ENCODE results near the gene MAGEA12. TPM values are rescaled to one million over a fixed set of nuclear protein-coding genes. Genes with fewer than 3 reads are reported as not detected.
"Not testable (repeated sequence)": the region's sequence is repeated elsewhere in the genome, so short reads cannot be mapped to it uniquely, and the experiment has no call there.

MAGEA12 gene
- total and polyA plus RNA-seq, 12 donors, result not detected

- H3K27me3 ChIP-seq, result no peaks in the 10 kb centered on the region
- TF ChIP-seq POLR2A (IDR thresholded peaks at IDR 0.05) (no peak), CTCF (IDR thresholded peaks at IDR 0.05) (no peak)
- DNase-seq, result no peak
- no peaks in the 10 kb centered on the region for H3K9me3 ChIP-seq (replicated peaks in 1 of 3)
- no peak overlapping the region for H3K4me3 ChIP-seq
- no peaks in the 10 kb centered on the region for H3K4me1 ChIP-seq (replicated peaks in 1 of 2)
- intact Hi-C loops (cut with DNase I), result no loop called here
- H3K27ac ChIP-seq, result no peak overlapping the region
- WGBS, 4 donors, result 54 to 93% (median 67%) methylated on average over 3 to 7 of the region's 7 CpGs
- no peaks in the 10 kb centered on the region for H3K36me3 ChIP-seq (replicated peaks in 1 of 2)
These were observed 8.1 kb upstream of the MAGEA12 start for GRCh38 chrX:152725409-152725808.

DNA sequence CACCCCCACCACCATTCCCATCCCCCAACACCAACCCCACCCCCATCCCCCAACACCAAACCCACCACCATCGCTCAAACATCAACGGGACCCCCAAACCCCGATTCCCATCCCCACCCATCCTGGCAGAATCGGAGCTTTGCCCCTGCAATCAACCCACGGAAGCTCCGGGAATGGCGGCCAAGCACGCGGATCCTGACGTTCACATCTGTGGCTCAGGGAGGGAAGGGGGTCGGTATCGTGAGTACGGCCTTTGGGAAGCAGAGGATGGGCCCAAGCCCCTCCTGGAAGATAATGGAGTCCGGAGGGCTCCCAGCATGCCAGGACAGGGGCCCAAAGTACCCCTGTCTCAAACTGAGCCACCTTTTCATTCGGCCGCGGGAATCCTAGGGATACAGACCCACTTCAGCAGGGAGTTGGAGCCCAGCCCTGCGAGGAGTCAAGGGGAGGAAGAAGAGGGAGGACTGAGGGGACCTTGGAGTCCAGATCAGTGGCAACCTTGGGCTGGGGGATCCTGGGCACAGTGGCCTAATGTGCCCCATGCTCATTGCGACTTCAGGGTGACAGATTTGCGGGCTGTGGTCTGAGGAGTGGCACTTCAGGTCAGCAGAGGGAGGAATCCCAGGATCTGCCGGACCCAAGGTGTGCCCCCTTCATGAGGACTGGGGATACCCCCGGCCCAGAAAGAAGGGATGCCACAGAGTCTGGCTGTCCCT, 744 bp downstream of the MAGEA12 start:
- H3K27ac ChIP-seq; intact Hi-C loops (cut with DNase I): not testable (repeated sequence)
- WGBS, 4 donors, result 85 to 89% (median 88%) methylated on average over 9 to 22 of the region's 22 CpGs; no CpG with 5 or more reads in 1 of the 4 donors

DNA sequence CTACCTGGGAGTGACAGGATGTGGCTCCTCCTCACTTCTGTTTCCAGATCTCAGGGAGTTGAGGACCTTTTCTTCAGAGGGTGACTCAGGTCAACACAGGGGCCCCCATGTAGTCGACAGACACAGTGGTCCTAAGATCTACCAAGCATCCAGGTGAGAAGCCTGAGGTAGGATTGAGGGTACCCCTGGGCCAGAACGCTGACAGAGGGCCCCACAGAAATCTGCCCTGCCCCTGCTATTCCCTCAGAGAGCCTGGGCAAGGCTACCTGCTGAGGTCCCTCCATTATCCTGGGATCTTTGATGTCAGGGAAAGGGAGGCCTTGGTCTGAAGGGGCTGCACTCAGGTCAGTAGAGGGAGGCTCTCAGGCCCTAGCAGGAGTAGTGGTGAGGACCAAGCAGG, 1.5 kb downstream of the MAGEA12 start:
- Histone ChIP-seq H3K36me3 (replicated peaks in 1 of 2) (no peaks in the 10 kb centered on the region), H3K27me3 (no peaks in the 10 kb centered on the region), H3K27ac (no peak overlapping the region), H3K4me1 (replicated peaks in 1 of 2) (no peaks in the 10 kb centered on the region), H3K9me3 (replicated peaks in 1 of 3) (no peaks in the 10 kb centered on the region), H3K4me3 (no peak overlapping the region)
- intact Hi-C loops (cut with DNase I), result no loop called here
- 48 to 69% (median 68%) methylated on average over 2 of the region's 2 CpGs; no CpG with 5 or more reads in 1 of the 4 donors for WGBS, 4 donors
- no peak for DNase-seq
- no peak for TF ChIP-seq POLR2A (IDR thresholded peaks at IDR 0.05)
- no peak for TF ChIP-seq CTCF (IDR thresholded peaks at IDR 0.05)

More for the DNA sequence above, 744 bp downstream of the MAGEA12 start:
- H3K36me3 ChIP-seq (replicated peaks in 1 of 2); H3K4me1 ChIP-seq (replicated peaks in 1 of 2); H3K4me3 ChIP-seq; H3K9me3 ChIP-seq (replicated peaks in 1 of 3); DNase-seq; H3K27me3 ChIP-seq: not testable (repeated sequence)

DNA sequence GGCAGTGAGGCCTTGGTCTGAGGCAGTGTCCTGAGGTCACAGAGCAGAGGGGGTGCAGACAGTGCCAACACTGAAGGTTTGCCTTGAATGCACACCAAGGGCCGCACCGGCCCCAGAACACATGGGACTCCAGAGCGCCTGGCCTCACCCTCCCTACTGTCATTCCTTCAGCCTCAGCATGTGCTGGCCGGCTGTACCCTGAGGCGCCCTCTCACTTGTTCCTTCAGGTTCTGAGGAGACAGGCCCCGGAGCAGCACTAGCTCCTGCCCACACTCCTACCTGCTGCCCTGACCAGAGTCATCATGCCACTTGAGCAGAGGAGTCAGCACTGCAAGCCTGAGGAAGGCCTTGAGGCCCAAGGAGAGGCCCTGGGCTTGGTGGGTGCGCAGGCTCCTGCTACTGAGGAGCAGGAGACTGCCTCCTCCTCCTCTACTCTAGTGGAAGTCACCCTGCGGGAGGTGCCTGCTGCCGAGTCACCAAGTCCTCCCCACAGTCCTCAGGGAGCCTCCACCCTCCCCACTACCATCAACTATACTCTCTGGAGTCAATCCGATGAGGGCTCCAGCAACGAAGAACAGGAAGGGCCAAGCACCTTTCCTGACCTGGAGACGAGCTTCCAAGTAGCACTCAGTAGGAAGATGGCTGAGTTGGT, 2.4 kb downstream of the MAGEA12 start:
- DNase-seq, result no peak
- Histone ChIP-seq H3K27me3 (no peaks in the 10 kb centered on the region), H3K36me3 (replicated peaks in 1 of 2) (no peaks in the 10 kb centered on the region), H3K4me3 (no peak overlapping the region), H3K4me1 (replicated peaks in 1 of 2) (no peaks in the 10 kb centered on the region), H3K9me3 (replicated peaks in 1 of 3) (no peaks in the 10 kb centered on the region), H3K27ac (no peak overlapping the region)
- intact Hi-C loops (cut with DNase I), result no loop called here
- 86 to 97% (median 87%) methylated on average over 5 to 12 of the region's 12 CpGs; no CpG with 5 or more reads in 1 of the 4 donors for WGBS, 4 donors
- no peak for TF ChIP-seq POLR2A (IDR thresholded peaks at IDR 0.05)
- no peak for TF ChIP-seq CTCF (IDR thresholded peaks at IDR 0.05)

DNA sequence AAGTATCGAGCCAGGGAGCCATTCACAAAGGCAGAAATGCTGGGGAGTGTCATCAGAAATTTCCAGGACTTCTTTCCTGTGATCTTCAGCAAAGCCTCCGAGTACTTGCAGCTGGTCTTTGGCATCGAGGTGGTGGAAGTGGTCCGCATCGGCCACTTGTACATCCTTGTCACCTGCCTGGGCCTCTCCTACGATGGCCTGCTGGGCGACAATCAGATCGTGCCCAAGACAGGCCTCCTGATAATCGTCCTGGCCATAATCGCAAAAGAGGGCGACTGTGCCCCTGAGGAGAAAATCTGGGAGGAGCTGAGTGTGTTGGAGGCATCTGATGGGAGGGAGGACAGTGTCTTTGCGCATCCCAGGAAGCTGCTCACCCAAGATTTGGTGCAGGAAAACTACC, 3.0 kb downstream of the MAGEA12 start:
- H3K27me3 ChIP-seq; H3K27ac ChIP-seq; H3K36me3 ChIP-seq (replicated peaks in 1 of 2); H3K4me3 ChIP-seq; DNase-seq; intact Hi-C loops (cut with DNase I); H3K4me1 ChIP-seq (replicated peaks in 1 of 2); H3K9me3 ChIP-seq (replicated peaks in 1 of 3): not testable (repeated sequence)
- 79 to 92% (median 87%) methylated on average over 2 to 12 of the region's 12 CpGs for WGBS, 4 donors

Data from adrenal gland (tissue), 12 donors.